ENCODE data around the gene USP28.

The USP28 gene

DNA sequence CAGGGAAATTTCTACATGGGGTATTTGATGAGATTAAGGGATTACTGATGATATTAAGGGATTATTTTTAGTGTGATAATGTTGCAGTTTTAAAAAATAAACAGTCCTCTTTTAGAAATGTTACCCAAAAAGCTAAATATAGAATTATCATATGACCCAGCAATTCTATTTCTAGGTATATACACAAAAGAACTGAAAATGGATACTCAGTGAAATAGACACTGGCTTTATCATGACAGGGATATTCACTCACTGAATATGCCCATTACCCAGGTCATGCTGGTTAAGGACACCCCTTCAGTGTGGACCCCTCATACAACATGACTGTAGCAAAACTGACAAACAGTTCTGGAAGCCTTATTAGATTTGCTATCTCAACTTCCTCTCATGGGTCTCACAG, 27.8 kb downstream of the USP28 start:
- intact Hi-C loops (cut with DNase I; ENCODE audit: low total_unique reads) = no loop called here
- DNase-seq = no peak
- Histone ChIP-seq H3K4me3 (no peak overlapping the region), H3K4me1 (peaks cover 0 to 8% (median 2%) of the 10 kb centered on the region in 4 donors), H3K27ac (no peak overlapping the region), H3K27me3 (no peaks in the 10 kb centered on the region), H3K36me3 (peaks cover 20 to 52% (median 30%) of the 10 kb centered on the region in 3 donors), H3K9me3 (no peaks in the 10 kb centered on the region)
- TF ChIP-seq, protein P1, sequence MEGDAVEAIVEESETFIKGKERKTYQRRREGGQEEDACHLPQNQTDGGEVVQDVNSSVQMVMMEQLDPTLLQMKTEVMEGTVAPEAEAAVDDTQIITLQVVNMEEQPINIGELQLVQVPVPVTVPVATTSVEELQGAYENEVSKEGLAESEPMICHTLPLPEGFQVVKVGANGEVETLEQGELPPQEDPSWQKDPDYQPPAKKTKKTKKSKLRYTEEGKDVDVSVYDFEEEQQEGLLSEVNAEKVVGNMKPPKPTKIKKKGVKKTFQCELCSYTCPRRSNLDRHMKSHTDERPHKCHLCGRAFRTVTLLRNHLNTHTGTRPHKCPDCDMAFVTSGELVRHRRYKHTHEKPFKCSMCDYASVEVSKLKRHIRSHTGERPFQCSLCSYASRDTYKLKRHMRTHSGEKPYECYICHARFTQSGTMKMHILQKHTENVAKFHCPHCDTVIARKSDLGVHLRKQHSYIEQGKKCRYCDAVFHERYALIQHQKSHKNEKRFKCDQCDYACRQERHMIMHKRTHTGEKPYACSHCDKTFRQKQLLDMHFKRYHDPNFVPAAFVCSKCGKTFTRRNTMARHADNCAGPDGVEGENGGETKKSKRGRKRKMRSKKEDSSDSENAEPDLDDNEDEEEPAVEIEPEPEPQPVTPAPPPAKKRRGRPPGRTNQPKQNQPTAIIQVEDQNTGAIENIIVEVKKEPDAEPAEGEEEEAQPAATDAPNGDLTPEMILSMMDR (IDR thresholded peaks at IDR 0.05) = no peak

DNA sequence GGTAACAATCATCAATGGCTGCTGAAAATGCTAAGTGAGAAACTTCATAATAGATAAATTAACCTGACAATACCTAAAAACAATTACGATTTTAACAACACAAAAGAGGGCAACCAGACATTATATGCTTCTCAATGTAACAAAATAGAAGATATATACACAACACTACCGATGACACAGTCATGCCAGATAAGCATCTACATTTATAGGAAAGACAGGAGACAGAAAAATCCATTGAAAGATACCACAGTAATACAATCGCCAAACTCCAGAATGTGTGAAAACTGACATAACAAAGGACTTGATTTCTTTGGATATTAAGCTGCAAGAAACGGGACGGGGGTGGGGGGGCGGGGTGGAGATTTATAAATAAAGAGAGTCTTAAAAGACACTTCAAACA, 28.3 kb downstream of the USP28 start:
- Histone ChIP-seq H3K4me3 (no peak overlapping the region), H3K27me3 (no peaks in the 10 kb centered on the region), H3K9me3 (no peaks in the 10 kb centered on the region), H3K36me3 (peaks cover 15 to 47% (median 26%) of the 10 kb centered on the region in 3 donors), H3K4me1 (peaks cover 0 to 8% (median 2%) of the 10 kb centered on the region in 4 donors), H3K27ac (no peak overlapping the region)
- intact Hi-C loops (cut with DNase I; ENCODE audit: low total_unique reads) = no loop called here
- TF ChIP-seq, protein P1 (IDR thresholded peaks at IDR 0.05) = no peak
- DNase-seq = no peak

DNA sequence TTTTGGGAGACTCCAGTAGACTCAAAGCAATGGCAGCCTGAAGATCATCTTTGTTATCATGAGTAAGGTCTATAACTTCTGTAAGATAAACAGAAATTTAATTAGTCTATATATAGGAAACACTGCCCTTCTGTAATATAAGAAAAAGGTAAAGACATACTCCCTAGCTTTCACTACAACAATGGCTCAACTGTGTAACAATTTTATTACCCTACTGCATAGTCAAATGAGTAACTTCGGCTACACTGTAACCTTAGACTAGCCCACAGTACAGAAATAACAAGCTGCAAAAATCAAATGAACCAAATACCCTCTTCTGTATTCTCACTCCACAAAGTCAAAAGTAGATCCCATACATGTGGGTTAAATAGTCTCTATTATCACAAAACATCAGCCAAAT, 33.7 kb downstream of the USP28 start:
- Histone ChIP-seq H3K9me3 (no peaks in the 10 kb centered on the region), H3K27me3 (no peaks in the 10 kb centered on the region), H3K4me1 (no peaks in the 10 kb centered on the region), H3K27ac (no peak overlapping the region), H3K4me3 (no peak overlapping the region), H3K36me3 (peaks cover 17 to 45% (median 29%) of the 10 kb centered on the region in 3 donors)
- TF ChIP-seq, protein P1 (IDR thresholded peaks at IDR 0.05) = no peak
- DNase-seq = no peak
- intact Hi-C loops (cut with DNase I; ENCODE audit: low total_unique reads) = no loop called here

DNA sequence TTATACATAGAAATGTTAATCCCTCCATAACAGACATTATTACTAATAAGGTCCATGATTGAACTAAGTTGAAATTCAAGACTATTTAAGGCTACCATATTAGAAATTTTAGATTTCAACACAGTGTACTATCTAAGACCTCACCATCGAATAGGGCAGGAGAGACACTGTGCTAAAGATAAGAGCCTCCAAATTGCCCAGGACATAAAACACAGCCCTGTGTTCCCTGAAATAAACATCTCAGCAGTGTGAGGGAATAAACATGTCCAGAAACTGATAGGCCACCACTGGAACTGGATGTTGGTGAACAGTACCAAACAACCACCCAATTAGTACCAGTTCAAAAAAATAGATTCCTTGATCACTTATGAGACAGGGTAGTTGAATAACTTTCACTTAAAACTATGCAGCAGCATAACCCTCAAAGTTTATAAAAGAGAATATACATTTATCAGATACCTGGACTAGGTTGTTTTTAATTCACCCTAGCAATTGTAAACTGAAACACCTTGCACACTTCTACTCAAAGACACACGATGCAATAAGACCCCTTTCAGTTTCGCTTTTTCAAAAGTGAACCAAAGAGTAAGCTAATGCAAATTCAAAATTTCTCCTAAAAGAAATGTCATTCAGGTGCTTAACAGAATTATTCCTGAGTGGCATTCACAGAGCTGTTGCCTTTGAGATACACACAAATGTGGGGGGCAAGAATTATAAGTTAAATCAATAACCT, 34.3 kb downstream of the USP28 start:
- H3K9me3 ChIP-seq = no peaks in the 10 kb centered on the region
- TF ChIP-seq, protein P1 (IDR thresholded peaks at IDR 0.05) = no peak
- H3K4me3 ChIP-seq = no peak overlapping the region
- no peaks in the 10 kb centered on the region for H3K27me3 ChIP-seq
- DNase-seq = no peak
- intact Hi-C loops (cut with DNase I; ENCODE audit: low total_unique reads) = no loop called here
- H3K36me3 ChIP-seq = peaks cover 17 to 51% (median 29%) of the 10 kb centered on the region in 3 donors
- H3K27ac ChIP-seq = no peak overlapping the region
- no peaks in the 10 kb centered on the region for H3K4me1 ChIP-seq

DNA sequence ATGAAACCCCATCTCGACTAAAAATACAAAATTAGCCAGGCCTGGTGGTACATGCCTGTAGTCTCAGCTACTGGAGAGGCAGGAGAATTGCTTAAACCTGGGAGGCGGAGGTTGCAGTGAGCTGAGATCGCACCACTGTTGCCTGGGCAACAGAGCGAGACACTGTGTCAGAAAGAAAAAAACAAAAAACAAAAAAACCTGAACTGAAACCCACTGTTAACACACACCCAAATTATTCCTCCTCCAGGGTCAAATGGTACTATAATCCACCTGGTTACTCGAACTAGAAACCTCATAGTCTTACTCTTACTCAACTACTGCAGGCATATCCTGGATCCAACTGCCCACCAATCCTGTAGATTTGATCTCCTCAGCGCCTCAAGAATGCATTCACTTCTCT, 35.5 kb downstream of the USP28 start:
- intact Hi-C loops (cut with DNase I; ENCODE audit: low total_unique reads) = no loop called here
- TF ChIP-seq, protein P1 (IDR thresholded peaks at IDR 0.05) = no peak
- no peak overlapping the region for H3K27ac ChIP-seq
- peaks cover 17 to 61% (median 29%) of the 10 kb centered on the region in 3 donors for H3K36me3 ChIP-seq
- no peaks in the 10 kb centered on the region for H3K9me3 ChIP-seq
- H3K4me1 ChIP-seq = no peaks in the 10 kb centered on the region
- no peak for DNase-seq
- no peaks in the 10 kb centered on the region for H3K27me3 ChIP-seq
- H3K4me3 ChIP-seq = no peak overlapping the region
